Subcutaneous abdominal adipose tissue (tissue), 5 donors: Measurements from ENCODE around the gene ICOSLG.
"Not testable (repeated sequence)": the region's sequence is repeated elsewhere in the genome, so short reads cannot be mapped to it uniquely, and the experiment has no call there.

ENCODE experiments used
- H3K27ac ChIP-seq: one replicate; pipeline ENCODE4 v1.7.0; 2013; ENCODE audit warnings: low read depth, mild to moderate bottlenecking, inconsistent platforms, low read length, moderate library complexity
- H3K27me3 ChIP-seq, 5 donors: one replicate each; pipeline ENCODE4 v1.7.0; 2013; ENCODE audit warnings: low read length in 5 of 5, inconsistent platforms in 1 of 5; ENCODE audit not compliant: control insufficient read depth in 5 of 5, insufficient read depth in 4 of 5
- H3K36me3 ChIP-seq, 5 donors: one replicate each; pipeline ENCODE4 v1.7.0; 2013; ENCODE audit warnings: low read length in 5 of 5; ENCODE audit not compliant: control insufficient read depth in 5 of 5, insufficient read depth in 5 of 5
- H3K4me1 ChIP-seq, 5 donors: one replicate each; pipeline ENCODE4 v1.7.0; 2013; ENCODE audit warnings: low read length in 5 of 5, mild to moderate bottlenecking in 3 of 5, moderate library complexity in 1 of 5; ENCODE audit not compliant: control insufficient read depth in 5 of 5, insufficient read depth in 5 of 5
- H3K4me3 ChIP-seq, 5 donors: one replicate each; pipeline ENCODE4 v1.7.0; 2013; ENCODE audit warnings: low read length in 5 of 5, low read depth in 1 of 5
- H3K9ac ChIP-seq, 5 donors: one replicate each; pipeline ENCODE4 v1.7.0; 2013; ENCODE audit warnings: low read length in 5 of 5, mild to moderate bottlenecking in 4 of 5, moderate library complexity in 3 of 5
- H3K9me3 ChIP-seq, 5 donors: one replicate each; pipeline ENCODE4 v1.7.0; 2013; ENCODE audit warnings: low read length in 5 of 5; ENCODE audit not compliant: control insufficient read depth in 5 of 5
- donor health status: healthy.
- donor health status: healthy.
- donor health status: healthy.
- donor health status: healthy.
- donor health status: healthy.

Gene ICOSLG

GRCh38 chr21:44225605-44226004 is 15.1 kb downstream of the ICOSLG start:
- H3K27me3 ChIP-seq, H3K36me3 ChIP-seq, H3K4me3 ChIP-seq, H3K9me3 ChIP-seq, H3K27ac ChIP-seq, H3K4me1 ChIP-seq, H3K9ac ChIP-seq: not testable (repeated sequence)

GRCh38 chr21:44223334-44223733 is 17.4 kb downstream of the ICOSLG start:
- H3K27ac ChIP-seq, H3K4me1 ChIP-seq, H3K9me3 ChIP-seq, H3K36me3 ChIP-seq, H3K9ac ChIP-seq, H3K27me3 ChIP-seq, H3K4me3 ChIP-seq: not testable (repeated sequence)

GRCh38 chr21:44220674-44221073 is 20.1 kb downstream of the ICOSLG start:
- not testable (repeated sequence) for H3K9ac ChIP-seq, H3K4me3 ChIP-seq, H3K27ac ChIP-seq, H3K4me1 ChIP-seq, H3K36me3 ChIP-seq, H3K9me3 ChIP-seq, H3K27me3 ChIP-seq

DNA sequence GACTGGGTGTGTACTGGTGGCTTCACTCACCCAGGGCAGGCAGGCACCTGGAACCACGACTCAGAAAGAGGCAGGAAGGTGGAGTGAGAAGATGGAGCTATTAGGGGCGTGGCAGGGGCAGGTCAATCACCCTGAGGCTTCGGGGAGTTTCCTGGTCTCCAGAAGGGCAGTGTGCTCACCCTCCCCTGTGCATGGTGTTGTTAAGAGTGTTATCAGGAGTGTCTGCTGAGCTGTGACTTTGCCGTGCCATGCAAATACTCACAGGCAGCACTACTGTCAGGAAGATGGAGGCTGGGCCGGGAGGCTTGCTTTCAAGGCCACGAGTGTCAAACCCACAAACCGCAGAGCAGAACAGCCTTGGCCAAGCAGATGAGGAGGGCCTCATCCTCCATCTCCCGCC is 22.3 kb downstream of the ICOSLG start:
- not testable (repeated sequence) for H3K27me3 ChIP-seq, H3K4me1 ChIP-seq, H3K4me3 ChIP-seq, H3K9me3 ChIP-seq, H3K36me3 ChIP-seq, H3K27ac ChIP-seq, H3K9ac ChIP-seq

GRCh38 chr21:44211978-44212377 is 28.8 kb downstream of the ICOSLG start:
- not testable (repeated sequence) for H3K4me1 ChIP-seq, H3K9ac ChIP-seq, H3K27me3 ChIP-seq, H3K4me3 ChIP-seq, H3K9me3 ChIP-seq, H3K36me3 ChIP-seq, H3K27ac ChIP-seq

GRCh38 chr21:44211574-44211973 is 29.2 kb downstream of the ICOSLG start:
- H3K4me3 ChIP-seq, H3K9me3 ChIP-seq, H3K36me3 ChIP-seq, H3K27me3 ChIP-seq, H3K27ac ChIP-seq, H3K9ac ChIP-seq, H3K4me1 ChIP-seq: not testable (repeated sequence)

- not testable (repeated sequence) for H3K9me3 ChIP-seq, H3K4me3 ChIP-seq, H3K9ac ChIP-seq, H3K27ac ChIP-seq, H3K36me3 ChIP-seq, H3K27me3 ChIP-seq, H3K4me1 ChIP-seq
Measured at GRCh38 chr21:44207860-44208646, 32.7 kb downstream of the ICOSLG start.

DNA sequence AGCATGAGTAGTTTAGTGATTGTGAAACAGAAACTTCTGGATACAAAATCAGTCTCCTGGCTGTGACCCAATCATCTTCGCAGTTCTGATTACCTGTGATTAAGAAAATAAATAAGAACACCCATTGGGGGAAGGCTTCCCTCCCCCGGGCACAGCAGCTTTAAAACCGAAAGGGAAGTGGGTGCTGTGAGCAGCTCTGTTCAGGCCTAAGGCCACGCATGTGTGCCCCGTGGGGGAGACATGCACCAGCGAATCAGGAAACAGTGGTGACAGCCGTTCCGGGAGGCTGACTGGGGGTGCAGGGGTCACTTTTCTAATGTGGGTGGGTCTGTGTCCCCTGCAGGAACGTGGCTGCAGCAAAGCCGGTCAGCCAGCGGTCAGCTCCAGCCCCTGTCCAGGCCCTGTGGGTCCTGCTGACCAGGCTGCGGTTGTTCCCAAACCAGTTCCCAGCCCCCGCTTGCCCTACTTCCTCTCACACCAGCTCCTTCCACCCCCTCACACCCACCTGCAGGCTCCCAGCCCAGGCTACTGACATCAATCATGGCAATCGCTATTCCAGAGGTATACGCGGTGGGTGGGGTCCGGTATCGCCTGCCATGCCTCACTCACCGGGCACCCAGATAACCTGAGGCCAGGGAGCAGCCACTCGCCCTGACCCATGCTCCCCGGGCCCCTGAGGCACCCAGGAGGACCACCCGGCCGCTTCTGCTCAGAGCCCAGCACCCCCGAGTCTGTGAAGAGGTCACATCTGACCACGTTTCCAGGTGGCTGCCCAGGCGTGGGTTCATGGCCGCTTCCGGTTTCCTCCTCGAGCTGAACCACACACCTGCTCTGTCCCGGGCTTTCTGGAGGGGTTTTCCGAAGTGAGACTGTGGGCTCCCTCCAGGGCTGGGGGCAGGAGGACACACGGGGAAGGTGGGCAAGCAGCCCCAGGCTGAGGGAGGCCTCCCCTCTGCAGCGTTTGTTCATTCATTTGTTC is 33.8 kb downstream of the ICOSLG start:
- not testable (repeated sequence) for H3K9ac ChIP-seq, H3K4me1 ChIP-seq, H3K4me3 ChIP-seq, H3K27me3 ChIP-seq, H3K36me3 ChIP-seq, H3K27ac ChIP-seq, H3K9me3 ChIP-seq

GRCh38 chr21:44206187-44206586 is 34.6 kb downstream of the ICOSLG start:
- not testable (repeated sequence) for H3K36me3 ChIP-seq, H3K27me3 ChIP-seq, H3K4me1 ChIP-seq, H3K9me3 ChIP-seq, H3K27ac ChIP-seq, H3K4me3 ChIP-seq, H3K9ac ChIP-seq

GRCh38 chr21:44202590-44203299 is 38.0 kb downstream of the ICOSLG start:
- not testable (repeated sequence) for H3K27ac ChIP-seq, H3K36me3 ChIP-seq, H3K9ac ChIP-seq, H3K4me3 ChIP-seq, H3K4me1 ChIP-seq, H3K9me3 ChIP-seq, H3K27me3 ChIP-seq
